GM21515 (cell line): ENCODE data around the gene CD46.

Experiments
- ATAC-seq: cut with Tn5 transposase; IDR thresholded peaks from one replicate; pipeline ENCODE4 v1.9.1; 2021; ENCODE audit not compliant: unreplicated experiment

Gene CD46

DNA sequence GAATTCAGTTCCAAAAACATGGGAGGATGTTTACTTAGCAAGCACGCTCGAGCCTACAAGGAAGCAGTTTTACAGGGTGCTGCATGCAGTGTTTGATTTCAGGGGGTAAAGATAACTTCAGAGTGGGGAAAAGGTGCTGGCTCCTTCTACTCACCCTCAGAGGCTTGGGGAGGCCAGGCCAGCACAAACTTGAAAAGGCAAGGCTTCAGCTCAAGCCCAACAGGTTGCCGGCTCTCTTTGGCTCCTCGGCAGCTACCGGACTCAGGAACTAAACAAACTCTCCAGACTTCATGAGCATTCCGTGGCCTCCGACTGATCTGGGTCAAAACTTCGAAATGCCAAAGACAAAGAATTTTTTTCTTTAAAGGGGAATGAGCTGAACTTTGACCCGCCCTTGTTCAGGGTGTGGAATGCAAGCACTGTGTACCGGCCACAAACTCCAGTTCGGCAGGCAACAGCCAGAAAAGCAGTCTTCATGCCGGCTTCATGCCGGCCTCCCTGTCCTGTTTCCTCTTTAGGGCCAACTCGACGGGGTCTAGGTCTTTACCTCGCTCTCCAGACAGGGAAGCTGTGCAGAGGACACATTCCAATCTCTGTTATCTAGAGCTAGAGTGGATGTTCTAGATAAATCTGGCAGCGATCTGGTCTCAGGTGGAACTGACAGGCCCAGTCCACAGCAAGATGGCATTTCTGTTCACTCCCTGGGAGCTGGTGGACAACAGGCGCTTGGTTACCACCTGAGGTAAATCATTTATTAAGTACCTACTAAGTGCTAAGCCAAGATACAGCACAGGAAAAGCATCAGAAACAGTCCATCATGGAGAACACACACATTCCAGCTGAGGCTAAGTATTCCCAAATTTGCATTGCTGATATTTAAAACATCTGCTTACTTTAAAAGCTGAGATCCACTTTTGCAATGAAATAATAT, 75.0 kb downstream of the CD46 start:
- no peak for ATAC-seq

DNA sequence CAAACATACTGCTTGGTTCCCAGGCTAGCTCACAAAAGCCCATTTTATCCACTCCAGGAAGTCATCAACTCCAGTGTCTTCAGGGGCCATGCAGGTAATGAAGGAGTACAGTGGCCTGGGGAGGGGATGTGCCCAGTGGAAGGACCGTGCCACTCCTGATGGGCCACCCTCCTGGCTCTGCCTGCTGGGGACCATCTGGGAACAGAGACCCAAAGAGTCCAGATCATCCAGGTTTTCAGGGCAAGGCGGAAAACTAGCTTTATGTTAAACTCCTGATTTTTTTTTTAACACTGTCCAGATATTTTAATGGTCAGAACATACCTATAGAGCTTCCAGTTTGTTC, 75.6 kb downstream of the CD46 start:
- ATAC-seq: no peak

DNA sequence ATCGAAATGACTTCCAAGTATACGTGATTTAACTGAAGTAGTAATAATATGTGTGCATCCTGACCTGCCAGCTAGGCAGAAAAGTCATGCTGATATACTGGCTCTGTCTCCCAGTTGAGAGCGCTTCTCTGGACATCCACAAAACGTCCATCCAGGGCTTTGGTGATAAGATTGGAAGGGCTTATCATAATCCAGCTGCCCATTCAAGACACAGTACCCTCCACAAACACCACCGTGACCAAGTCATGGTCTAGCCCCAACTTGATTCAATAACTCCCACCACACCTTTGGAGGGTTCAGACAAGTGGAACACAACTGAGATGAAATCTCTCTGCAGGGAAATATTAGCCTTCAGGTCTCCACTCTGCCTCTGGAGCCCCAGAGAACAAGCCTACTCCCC, 76.2 kb downstream of the CD46 start:
- no peak for ATAC-seq

DNA sequence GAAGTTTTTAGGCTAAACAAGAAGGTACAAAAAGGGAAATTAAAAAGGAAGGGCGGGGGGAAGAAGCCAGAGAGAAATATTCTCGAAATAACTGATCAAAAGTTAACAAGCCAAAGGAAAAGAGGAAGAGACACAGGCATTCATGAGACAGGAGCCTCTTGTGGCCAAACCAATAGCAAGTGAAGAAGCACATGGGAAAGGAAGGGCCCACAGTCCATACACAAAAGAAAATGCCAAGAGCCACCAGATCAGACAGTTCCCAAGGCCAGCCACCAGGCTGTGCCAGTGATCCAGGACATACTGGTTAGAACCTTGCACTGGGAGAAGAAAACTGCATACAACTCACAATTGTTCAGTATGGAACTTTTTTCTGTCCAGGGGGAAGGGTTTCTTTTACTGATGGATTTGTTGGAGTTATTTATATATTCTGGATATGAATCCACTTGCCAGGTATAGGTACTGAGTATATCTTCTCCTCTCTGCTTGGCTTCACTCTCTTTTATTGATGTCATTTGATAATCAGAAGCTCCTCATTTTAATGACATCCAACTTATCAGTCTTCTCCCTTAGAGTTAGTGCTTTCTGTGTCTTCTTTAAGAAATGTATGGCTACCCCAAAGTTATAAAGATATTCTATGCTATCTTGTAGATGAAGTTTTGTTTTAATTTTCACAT, 76.8 kb downstream of the CD46 start:
- peak; percentile 27 for ATAC-seq

DNA sequence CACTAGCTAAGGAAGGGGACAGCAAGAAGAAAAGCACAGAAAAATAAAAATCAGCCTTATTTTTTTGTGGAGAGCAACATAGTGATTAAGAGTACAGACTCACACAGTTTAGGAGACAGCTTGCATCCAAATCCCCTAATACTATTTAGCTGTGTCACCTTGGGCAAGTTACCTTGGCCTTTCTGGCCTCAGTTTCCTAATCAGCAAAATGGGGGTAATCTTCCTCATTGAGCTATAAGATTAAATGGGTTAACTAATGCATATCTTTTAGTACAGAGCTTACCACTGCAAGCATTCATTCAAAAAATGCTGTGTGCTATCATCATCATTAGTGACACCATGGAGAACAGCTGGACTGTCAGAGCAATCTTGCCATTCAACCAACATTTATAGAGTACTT, 77.7 kb downstream of the CD46 start:
- ATAC-seq: no peak

DNA sequence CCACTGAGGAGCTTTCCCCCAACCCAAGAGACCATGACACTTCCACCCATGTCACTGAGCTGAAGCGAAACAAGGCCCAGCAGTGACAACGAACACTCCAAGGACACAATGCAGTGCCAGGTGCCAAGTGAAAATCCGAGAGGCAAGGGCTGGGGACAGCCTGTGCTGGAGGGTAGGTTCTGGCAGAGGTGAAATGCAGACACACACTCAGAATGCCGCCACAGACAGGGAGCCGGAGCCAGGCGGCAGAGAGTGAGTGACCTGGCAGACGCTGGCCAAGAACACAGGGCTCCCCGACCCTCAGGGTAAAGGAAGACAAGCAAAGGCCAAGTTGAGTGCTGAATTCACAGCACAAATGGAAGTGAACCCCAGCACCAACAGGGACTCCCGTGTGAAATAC, 78.9 kb downstream of the CD46 start:
- no peak for ATAC-seq

DNA sequence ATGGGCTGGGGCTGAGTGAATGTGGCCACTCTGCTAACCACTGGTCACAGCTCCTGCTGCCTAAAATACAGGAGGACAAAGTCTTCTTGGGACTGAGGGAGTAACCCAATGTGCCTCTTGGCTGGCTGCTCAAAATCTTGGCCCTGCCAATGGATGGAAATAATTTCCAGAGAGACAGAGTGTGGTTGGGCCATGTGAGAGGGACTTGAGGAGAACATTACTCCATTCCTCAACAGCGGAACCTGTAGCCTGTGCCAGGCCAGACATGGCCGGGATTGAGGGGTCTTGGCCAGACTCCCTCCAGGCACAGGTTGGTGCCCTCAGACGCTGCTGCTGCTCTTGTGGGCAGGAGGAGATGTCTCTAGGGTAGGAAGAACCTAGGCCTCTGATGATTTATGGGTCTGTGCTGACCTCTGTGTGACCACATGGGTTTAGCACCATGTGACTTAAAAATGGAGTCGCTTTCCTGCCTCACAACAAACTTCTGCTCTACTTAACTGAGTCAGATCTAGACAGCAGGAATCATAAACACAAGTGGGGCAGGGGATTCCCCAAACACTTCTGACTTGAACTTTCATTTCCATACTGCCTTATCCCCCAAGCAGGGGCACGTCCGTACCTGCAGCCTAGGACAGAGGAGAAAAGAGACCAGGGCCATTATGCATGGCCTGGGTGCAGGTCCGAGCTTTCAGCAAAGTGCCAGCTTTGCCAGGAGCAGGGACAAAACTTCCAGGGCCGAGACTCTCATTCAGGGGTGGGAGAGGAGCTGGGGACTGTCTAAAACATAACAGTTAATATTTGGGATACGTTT, 79.9 kb downstream of the CD46 start:
- ATAC-seq: peak; percentile 74

DNA sequence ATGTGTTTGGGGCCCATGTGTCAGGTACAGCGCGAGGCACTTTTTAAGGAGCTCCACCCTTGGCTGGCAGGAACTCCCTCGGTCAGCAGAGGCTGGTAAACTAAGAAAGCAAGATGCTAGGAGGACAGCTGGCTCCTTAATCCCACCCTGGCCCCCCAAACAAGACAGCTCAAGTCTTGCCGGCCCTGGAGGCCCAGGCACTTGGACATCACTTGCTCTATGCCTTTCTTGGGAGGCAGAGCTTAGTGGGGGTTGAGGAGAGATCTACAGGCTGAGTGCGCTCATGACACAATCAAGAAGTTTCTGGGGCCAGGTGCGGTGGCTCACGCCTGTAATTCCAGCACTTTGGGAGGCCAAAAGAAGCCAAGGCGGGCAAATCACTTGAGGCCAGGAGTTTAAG, 80.9 kb downstream of the CD46 start:
- ATAC-seq: no peak

DNA sequence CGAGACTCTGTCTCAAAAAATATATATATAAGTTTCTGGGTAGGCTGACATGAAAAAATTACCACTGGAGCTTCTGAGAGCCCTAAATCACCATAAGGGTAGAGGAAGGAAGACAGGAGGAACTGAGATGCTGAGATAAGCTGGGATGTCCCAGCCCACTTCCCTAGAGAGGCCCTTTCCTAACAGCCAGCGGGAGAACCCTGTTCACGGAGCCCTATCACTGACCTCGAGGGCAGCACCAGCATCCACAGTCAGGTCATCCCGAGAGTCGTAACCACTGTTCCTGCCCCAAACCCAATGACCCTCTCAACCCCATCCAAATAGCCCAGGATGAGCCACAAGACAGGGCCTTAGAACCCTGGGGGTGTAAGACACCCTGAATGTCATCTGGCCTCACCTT, 81.5 kb downstream of the CD46 start:
- ATAC-seq: no peak

DNA sequence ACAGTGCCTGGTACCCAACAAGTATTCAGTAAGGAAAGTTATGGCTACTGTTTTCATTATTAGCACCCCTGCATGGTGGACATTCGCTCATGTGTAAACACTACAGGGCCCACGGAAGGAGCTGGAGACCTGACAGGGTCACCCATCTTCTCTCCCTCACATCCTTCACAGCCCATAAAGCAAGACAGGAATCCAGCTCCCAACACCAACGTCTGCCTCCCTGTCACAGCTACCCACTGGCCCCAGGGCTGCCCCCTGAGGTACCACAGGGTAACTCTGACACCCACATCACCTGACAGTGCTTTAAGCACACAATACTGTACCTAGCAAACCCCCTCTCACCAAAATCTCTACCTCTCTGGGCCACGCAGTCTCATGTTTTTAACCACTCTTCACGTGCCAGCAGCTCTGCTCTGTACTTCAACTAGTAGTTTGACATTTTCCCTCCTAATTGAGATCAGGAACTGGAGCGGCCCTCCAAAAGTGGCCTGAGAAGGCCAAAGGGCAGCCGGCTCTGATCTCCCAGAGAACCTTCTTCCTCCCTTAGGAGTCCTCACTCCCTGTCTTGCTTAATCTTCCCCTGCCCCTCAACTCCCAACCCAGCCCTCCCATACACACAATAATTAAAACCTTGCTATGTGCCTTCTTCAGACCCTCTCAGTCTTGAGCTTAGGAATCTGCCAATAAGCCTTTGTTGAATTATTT, 82.3 kb downstream of the CD46 start:
- no peak for ATAC-seq

DNA sequence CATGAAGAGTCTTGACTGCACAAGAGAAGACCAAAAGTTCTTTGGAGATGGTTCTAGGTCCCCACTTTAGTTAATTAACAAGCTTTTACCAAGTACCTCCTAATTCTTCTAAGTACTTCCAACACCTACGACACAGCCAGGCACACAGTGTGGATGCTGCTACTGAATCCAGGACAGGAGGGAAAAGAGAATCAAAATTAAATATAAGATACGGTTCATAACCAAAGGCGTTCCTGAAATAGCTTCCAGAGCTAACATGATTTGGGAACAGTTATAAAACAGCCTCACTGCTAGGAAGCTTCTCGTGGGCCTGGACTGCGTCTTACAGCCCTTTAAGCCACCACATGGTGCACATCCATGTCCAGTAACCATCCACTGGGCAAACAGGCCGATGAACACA, 84.1 kb downstream of the CD46 start:
- no peak for ATAC-seq

DNA sequence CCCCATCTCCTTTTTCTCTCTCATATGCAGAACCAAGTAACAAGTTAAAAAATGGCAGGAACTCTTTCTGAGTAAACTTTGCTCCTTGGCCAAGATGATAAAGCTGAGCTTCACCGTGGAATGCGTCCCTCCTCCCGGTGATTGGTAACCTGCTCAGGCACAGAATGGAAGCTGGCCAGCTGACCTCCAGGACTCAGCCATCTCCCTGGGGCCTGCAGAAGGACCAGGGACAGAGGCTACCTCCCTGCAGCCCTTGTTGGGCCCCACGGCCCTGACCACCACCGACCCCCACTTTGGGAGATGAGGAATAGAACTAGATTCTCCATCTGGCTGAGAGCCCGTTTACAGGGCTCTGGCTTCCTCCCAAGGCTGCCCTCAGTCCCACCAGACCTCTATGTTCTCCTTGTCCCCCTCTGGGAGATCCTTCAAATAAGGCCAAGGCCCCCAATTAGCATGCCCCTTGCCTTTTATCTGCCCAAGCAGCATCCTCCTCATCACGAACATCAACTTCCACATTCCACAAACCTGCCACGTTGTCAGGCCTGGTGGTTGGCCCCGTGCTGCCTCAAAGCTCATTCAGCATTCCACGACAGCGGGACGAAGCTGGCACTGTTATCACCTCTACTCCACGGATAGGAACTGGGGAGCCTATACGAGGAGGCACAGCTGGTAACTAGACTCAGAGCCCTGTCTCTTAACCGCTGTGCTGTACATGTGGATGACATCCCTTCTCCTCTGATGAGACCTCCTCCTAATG, 84.9 kb downstream of the CD46 start:
- no peak for ATAC-seq

DNA sequence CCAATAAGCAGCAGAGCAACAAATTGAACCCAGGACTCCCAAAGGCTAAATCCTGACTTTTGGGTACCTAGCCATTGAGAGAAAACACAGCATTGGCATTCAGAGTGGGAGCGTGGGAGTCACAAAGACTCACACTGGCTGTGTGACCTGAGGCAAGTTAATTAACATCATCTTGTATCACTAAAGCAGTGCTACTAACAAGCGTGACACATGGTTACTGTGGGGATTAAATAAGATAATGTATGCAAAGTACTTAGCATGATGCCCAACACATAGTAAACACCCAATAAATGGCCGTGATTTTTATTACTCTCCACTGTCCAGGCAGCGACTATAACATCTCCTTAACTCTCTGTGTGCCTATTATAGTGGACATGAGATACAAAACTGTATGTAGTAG, 85.8 kb downstream of the CD46 start:
- ATAC-seq: no peak

DNA sequence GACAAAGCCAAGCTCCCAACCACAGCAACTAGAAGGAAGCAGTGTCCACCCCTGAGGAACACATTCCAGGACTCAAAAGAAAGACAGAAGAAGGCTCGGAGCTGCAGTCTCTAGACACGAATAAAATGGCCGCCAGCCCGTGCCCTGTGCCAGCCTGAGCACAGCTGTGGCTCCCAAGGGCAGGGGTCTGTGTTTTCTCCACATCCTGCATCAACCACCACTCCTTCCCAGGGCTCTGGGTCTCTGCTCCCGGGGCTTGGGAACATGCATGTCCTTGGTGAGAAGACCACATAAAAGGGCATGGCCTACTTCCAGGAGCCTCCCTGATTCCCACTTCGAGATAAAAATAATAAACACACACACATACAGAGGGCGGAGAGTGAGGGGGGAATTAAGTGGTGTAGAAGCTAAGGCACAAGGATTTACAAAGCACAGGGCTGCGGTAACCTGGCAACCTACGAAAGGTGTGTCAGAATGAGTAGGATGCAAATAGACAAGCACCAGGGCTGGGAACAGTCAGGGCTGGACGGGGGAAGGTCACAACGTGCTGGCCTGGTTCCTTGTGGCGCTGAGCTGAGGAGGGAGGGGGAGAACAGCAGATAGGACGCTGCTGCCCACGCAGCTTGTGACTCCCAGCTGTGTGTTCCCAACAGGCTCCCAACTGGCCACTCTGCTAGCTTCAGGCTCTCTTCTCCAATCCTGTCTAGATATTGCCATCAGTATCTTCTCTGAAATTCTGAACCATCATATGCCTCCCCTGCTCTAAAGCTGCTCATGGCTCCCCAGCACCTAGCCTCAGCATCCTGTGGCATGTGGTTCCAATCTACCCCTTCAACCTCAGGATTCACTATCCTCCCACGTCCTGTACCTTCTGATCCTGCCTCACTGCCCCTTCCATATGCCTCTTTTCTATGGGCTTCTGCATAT, 86.6 kb downstream of the CD46 start:
- ATAC-seq: no peak

DNA sequence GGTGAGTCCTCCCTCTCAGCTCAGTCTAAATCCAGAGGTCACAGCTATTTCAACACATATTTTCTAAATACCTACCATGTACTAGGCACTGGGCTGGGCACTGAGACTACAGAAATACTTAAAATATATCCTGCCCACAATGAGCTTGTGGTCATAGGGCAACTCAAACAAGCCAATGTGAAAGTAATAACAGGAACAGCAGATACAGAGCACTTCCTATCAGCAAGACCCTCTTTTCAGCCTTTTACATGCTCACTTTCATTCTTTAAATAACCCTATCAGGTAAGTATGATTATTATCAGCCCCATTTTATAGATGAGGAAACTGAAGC, 87.2 kb downstream of the CD46 start:
- ATAC-seq: no peak

DNA sequence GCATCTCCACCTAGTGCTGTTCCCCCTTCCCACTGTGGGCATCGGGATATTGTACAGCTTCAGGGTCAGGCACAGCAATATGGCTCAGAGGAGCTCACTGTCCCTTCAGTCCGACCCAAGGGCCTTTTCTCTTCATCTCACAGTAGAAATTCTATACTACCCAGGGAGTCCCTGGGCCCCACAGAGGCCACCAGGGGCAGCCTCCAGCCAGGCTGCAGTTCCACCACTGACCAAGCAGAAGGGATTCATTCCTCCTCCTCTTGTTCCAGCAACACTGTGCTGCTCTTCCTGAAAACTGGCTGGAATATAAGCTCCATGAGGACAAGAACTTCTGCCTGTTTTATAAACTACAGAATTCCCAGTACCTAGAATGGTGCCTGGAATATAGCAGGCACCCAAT, 88.5 kb downstream of the CD46 start:
- no peak for ATAC-seq

DNA sequence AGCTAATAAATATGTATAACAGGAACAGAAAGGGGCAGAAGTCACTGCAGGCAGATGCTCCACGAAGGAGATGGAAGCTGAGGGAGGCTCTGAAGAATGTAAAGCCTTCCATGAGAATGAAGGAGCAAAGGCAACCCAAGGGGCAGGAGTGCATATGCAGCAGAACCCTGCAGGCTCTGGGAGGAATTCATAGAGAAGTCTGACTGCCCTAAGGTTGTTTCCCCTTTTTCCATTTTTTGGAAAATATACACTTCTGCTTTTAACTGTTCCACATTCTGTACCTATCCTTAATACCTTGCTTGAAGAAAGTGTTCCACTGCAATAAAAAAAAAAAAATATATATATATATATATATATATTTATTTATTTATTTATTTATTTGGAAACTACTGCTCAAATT, 89.4 kb downstream of the CD46 start:
- no peak for ATAC-seq

DNA sequence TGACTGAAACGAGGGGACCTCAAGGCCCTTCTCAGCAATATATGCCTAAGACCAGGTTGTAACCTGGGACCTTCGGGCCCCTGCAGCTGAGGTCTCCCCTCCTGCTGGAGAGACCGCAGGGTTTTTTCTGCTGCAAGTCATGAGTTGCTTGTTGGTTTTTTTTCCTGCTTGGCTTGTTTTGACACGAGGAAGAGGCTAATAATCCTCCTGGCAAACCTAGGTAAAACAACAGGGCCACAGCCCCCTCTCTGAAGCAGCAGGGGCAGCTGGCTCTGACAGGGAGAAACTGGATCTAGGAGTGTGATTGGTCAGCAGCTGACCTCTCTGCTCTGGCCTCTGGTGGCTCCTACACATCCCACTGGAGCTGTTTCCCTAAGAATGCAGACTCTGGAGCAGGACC, 90.0 kb downstream of the CD46 start:
- no peak for ATAC-seq

DNA sequence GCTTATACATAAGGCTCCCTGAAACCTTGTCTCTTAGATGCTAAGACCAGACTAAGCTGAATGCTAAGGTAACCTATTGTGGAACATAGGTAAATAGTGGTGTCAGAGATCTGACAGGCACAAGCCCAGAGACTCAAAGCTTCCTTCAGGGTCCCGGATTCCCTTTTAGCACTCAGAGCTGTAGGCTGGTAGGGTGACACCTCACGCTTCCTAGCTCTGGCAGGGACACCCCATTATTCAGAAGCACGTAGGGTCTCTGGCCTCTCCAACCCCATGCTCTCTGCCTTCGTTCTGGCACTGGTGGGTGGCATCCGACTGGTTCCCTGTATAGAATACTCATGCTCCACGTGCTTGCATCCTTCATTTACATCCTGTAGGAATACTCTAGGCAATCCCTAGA, 90.7 kb downstream of the CD46 start:
- ATAC-seq: no peak

DNA sequence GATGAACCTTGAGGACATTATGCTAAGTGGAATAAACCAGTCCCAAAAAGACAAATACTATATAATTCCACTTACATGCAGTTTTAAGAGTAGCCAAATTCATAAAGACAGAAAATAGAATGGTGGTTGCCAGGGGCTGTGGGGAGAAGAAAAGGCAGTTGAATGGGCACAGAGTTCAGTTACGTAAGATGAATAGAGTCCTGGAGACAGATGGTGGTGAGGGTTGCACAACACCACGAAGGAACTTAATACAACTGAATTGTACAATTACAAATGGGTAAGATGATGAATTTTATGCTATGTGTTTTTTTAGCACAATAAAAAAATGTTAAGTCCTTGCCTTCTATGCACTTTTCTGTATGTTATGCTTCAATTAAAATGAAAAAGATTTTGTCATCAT, 92.5 kb downstream of the CD46 start:
- no peak for ATAC-seq
